Right atrium auricular region (tissue), 2 donors: Measurements from ENCODE around the gene SNRNP35. TPM values are rescaled to one million over a fixed set of nuclear protein-coding genes. Genes with fewer than 3 reads are reported as not detected.
A peak's percentile ranks its signal among the peaks of the same experiment; 100 is the strongest.
"Not testable (repeated sequence)": the region's sequence is repeated elsewhere in the genome, so short reads cannot be mapped to it uniquely, and the experiment has no call there.

ENCODE experiments used
- DNase-seq: peaks from one replicate; pipeline ENCODE4 v3.0.0-alpha.2; 2019; ENCODE audit warnings: low spot score
- H3K27ac ChIP-seq, 2 donors: fragments of 200-600 bp; sonication (generic); 1 replicate in 1 of 2; 2 replicates in 1 of 2; pipeline ENCODE4 v1.5.1; 2016 to 2019
- H3K27me3 ChIP-seq, 2 donors: fragments of 200-600 bp; sonication (generic); one replicate each; pipeline versions ENCODE4 v1.5.1 to v1.6.0; 2017 to 2019
- H3K36me3 ChIP-seq: fragments of 200-600 bp; sonication (generic); one replicate; pipeline ENCODE4 v1.5.1; 2016
- H3K4me1 ChIP-seq, 2 donors: fragments of 200-600 bp; sonication (generic); one replicate each; pipeline versions ENCODE4 v1.5.1 to v1.6.0; 2017 to 2019
- H3K4me3 ChIP-seq, 2 donors: fragments of 200-600 bp; sonication (generic); 1 replicate in 1 of 2; 2 replicates in 1 of 2; pipeline ENCODE4 v1.5.1; 2017 to 2019; ENCODE audit warnings: mild to moderate bottlenecking in 1 of 2, moderate library complexity in 1 of 2
- H3K9me3 ChIP-seq, 2 donors: fragments of 200-600 bp; sonication (generic); one replicate each; pipeline ENCODE4 v1.5.1; 2019
- CTCF ChIP-seq, 2 donors: fragments of 200-600 bp; sonication (generic); IDR thresholded peaks; one replicate each; pipeline ENCODE4 v1.5.1; 2019; ENCODE audit warnings: antibody characterized with exemption in 2 of 2
- total RNA-seq, 2 donors: library from RNA; depleted of rRNA; stranded (reverse); fragments of >200 nt; gene quantifications; one replicate each; pipeline ENCODE4 v1.1.0, GENCODE V29; 2016

SNRNP35 gene
- total RNA-seq, 2 donors from 2014 or later, result 17.4 to 18.4 TPM

GRCh38 chr12:123512838-123513665, 55.1 kb downstream of the SNRNP35 start:
- H3K9me3 ChIP-seq, result no peaks in the 10 kb centered on the region
- peak overlapping the region; percentile 84 to 92 for H3K27ac ChIP-seq
- no peak overlapping the region for H3K4me3 ChIP-seq
- no peak for DNase-seq
- peaks cover 53% of the 10 kb centered on the region for H3K36me3 ChIP-seq
- no peaks in the 10 kb centered on the region for H3K27me3 ChIP-seq
- peaks cover 0 to 25% of the 10 kb centered on the region in 2 donors for H3K4me1 ChIP-seq
- TF ChIP-seq CTCF (IDR thresholded peaks at IDR 0.05), result no peak

GRCh38 chr12:123513805-123514204, 55.9 kb downstream of the SNRNP35 start:
- Histone ChIP-seq H3K36me3 (peaks cover 56% of the 10 kb centered on the region), H3K4me1 (peaks cover 0 to 25% of the 10 kb centered on the region in 2 donors), H3K4me3 (no peak overlapping the region), H3K27me3 (no peaks in the 10 kb centered on the region), H3K27ac (peak overlapping the region; percentile 84 to 92), H3K9me3 (no peaks in the 10 kb centered on the region)
- TF ChIP-seq CTCF (IDR thresholded peaks at IDR 0.05), result no peak
- DNase-seq, result peak; percentile 73

GRCh38 chr12:123514582-123515221, 56.8 kb downstream of the SNRNP35 start:
- Histone ChIP-seq H3K36me3 (peaks cover 57% of the 10 kb centered on the region), H3K27ac (peak overlapping the region; percentile 84 to 92)
- not testable (repeated sequence) for DNase-seq

GRCh38 chr12:123516216-123516780, 58.4 kb downstream of the SNRNP35 start:
- Histone ChIP-seq H3K27me3 (no peaks in the 10 kb centered on the region), H3K9me3 (no peaks in the 10 kb centered on the region), H3K36me3 (peaks cover 55% of the 10 kb centered on the region), H3K4me1 (peaks cover 0 to 39% of the 10 kb centered on the region in 2 donors), H3K27ac (peak overlapping the region; percentile 84 to 92), H3K4me3 (no peak overlapping the region)
- no peak for TF ChIP-seq CTCF (IDR thresholded peaks at IDR 0.05)
- no peak for DNase-seq

More at GRCh38 chr12:123514582-123515221, 56.8 kb downstream of the SNRNP35 start:
- not testable (repeated sequence) for H3K27me3 ChIP-seq, H3K9me3 ChIP-seq, H3K4me3 ChIP-seq
- peaks cover 0 to 29% of the 10 kb centered on the region in 2 donors for H3K4me1 ChIP-seq

Other genes starting within 250 kb of the SNRNP35 start
- 10 to 100 TPM; 21.0 to 33.7 TPM for gene MPHOSPH9, start 225.0 kb upstream of the SNRNP35 start, total RNA-seq
- gene MTRFR, start 224.7 kb upstream of the SNRNP35 start, total RNA-seq, result 10 to 100 TPM in 1 of 2 donors, 1 to 10 TPM in 1; 7.8 to 13.9 TPM
- gene CDK2AP1, start 186.3 kb upstream of the SNRNP35 start, total RNA-seq, result 10 to 100 TPM; 82.5 to 89.4 TPM
- gene SBNO1, start 93.3 kb upstream of the SNRNP35 start, total RNA-seq, result 10 to 100 TPM; 16.7 to 19.8 TPM
- 10 to 100 TPM; 21.1 to 26.3 TPM for gene KMT5A, start 74.0 kb upstream of the SNRNP35 start, total RNA-seq
- 1 to 10 TPM; 3.1 to 4.6 TPM for gene RILPL2, start 21.5 kb upstream of the SNRNP35 start, total RNA-seq
- gene RILPL1, start 75.6 kb downstream of the SNRNP35 start, total RNA-seq, result 100 to 1,000 TPM in 1 of 2 donors, 10 to 100 TPM in 1; 93.1 to 130 TPM
- gene TMED2, start 126.4 kb downstream of the SNRNP35 start, total RNA-seq, result 100 to 1,000 TPM; 127 to 163 TPM
- gene DDX55, start 144.0 kb downstream of the SNRNP35 start, total RNA-seq, result 1 to 10 TPM; 7.2 to 7.5 TPM
- 10 to 100 TPM; 60.0 to 65.9 TPM for gene EIF2B1, start 175.5 kb downstream of the SNRNP35 start, total RNA-seq
- gene GTF2H3, start 175.7 kb downstream of the SNRNP35 start, total RNA-seq, result 1 to 10 TPM; 7.6 to 8.4 TPM
- gene TCTN2, start 213.0 kb downstream of the SNRNP35 start, total RNA-seq, result 1 to 10 TPM; 3.7 to 4.6 TPM